ENCODE measurements around the gene KRT33B. TPM values are rescaled to one million over a fixed set of nuclear protein-coding genes. Genes with fewer than 3 reads are reported as not detected.

KRT33B gene
- total and polyA plus RNA-seq, 2 of the 8 experiments (the other 6 are each of a cell fraction or from before 2014, with no cell fraction given): not detected

- TF ChIP-seq CBX5 (IDR thresholded peaks at IDR 0.05; ENCODE audit: low read depth, low read length) (no peak), BRCA1 (IDR thresholded peaks at IDR 0.05; ENCODE audit: low read depth, low read length) (no peak), TCF12 (IDR thresholded peaks at IDR 0.05; ENCODE audit: low read depth, low read length) (no peak), CREB1 (IDR thresholded peaks at IDR 0.05) (no peak)
- TF ChIP-seq, protein P1, sequence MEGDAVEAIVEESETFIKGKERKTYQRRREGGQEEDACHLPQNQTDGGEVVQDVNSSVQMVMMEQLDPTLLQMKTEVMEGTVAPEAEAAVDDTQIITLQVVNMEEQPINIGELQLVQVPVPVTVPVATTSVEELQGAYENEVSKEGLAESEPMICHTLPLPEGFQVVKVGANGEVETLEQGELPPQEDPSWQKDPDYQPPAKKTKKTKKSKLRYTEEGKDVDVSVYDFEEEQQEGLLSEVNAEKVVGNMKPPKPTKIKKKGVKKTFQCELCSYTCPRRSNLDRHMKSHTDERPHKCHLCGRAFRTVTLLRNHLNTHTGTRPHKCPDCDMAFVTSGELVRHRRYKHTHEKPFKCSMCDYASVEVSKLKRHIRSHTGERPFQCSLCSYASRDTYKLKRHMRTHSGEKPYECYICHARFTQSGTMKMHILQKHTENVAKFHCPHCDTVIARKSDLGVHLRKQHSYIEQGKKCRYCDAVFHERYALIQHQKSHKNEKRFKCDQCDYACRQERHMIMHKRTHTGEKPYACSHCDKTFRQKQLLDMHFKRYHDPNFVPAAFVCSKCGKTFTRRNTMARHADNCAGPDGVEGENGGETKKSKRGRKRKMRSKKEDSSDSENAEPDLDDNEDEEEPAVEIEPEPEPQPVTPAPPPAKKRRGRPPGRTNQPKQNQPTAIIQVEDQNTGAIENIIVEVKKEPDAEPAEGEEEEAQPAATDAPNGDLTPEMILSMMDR (IDR thresholded peaks at IDR 0.05; ENCODE audit: control extremely low read depth in 1 of 3, insufficient read depth in 1 of 3, low read depth in 1 of 3, low read length in 3 of 3): no peak
Observed at GRCh38 chr17:41340934-41341861, 28.4 kb downstream of the KRT33B start (continued).
